Activated CD4-positive, alpha-beta T cell treated with anti-CD3 and anti-CD28 coated beads for 4 hours (primary cell): Measurements from ENCODE around the gene CD1B.
"Not testable (repeated sequence)": the region's sequence is repeated elsewhere in the genome, so short reads cannot be mapped to it uniquely, and the experiment has no call there.

Experiments
- DNase-seq, 2 donors: peaks; one replicate each; pipeline ENCODE4 v3.0.0-alpha.2; 2020

Gene CD1B

GRCh38 chr1:158327481-158327880 is 3.9 kb downstream of the CD1B start:
- no peak for DNase-seq

GRCh38 chr1:158324395-158324794 is 6.9 kb downstream of the CD1B start:
- DNase-seq = no peak

GRCh38 chr1:158323866-158324265 is 7.5 kb downstream of the CD1B start:
- no peak for DNase-seq

GRCh38 chr1:158311066-158311465 is 20.3 kb downstream of the CD1B start:
- no peak for DNase-seq

GRCh38 chr1:158310623-158311022 is 20.7 kb downstream of the CD1B start:
- DNase-seq = no peak

- DNase-seq = no peak
Observed at GRCh38 chr1:158295791-158296190, 35.5 kb downstream of the CD1B start.

GRCh38 chr1:158290321-158290844 is 40.9 kb downstream of the CD1B start:
- no peak for DNase-seq

- DNase-seq = no peak
Observed at GRCh38 chr1:158289811-158290210, 41.5 kb downstream of the CD1B start, which contains the start of gene CD1C. CD1C (plus strand) TSS chr1:158289923; CDS start chr1:158290065, 142 bp downstream.

GRCh38 chr1:158286941-158287346 is 44.4 kb downstream of the CD1B start:
- DNase-seq = no peak

GRCh38 chr1:158286487-158286886 is 44.8 kb downstream of the CD1B start:
- no peak for DNase-seq

GRCh38 chr1:158285756-158286241 is 45.5 kb downstream of the CD1B start:
- no peak for DNase-seq

- DNase-seq = no peak
Observed at GRCh38 chr1:158283965-158284364, 47.4 kb downstream of the CD1B start.

GRCh38 chr1:158282421-158282820 is 48.9 kb downstream of the CD1B start:
- not testable (repeated sequence) for DNase-seq
